A549 (cell line): ENCODE data around the gene ZNF132. TPM values are rescaled to one million over a fixed set of nuclear protein-coding genes. Genes with fewer than 3 reads are reported as not detected.
A peak's percentile ranks its signal among the peaks of the same experiment; 100 is the strongest.

ENCODE experiments used
- ATAC-seq, 2 experiments: fragments of 200-7000 bp in 1 of 2; fragments of >200 bp in 1 of 2; cut with Nextera tagmentation in 1 of 2; cut with Tn5 transposase in 1 of 2; 3 replicates each; pipeline versions ENCODE4 v1.8.0 to v1.9.1; 2018 to 2020; ENCODE audit warnings: mild to moderate bottlenecking in 1 of 2, moderate library complexity in 1 of 2
- CTCF ChIA-PET: fragments of 300-600 bp; sonication (Branson Sonifier 250); formaldehyde crosslinking; extraction: SDS; loops from one replicate; lab custom pipeline; 2021; ENCODE audit warnings: antibody characterized with exemption, inconsistent platforms; lab: Yijun Ruan, JAX
- POLR2A ChIA-PET: fragments of 350-600 bp; formaldehyde crosslinking; extraction: SDS; loops from one replicate; lab custom pipeline; 2021; ENCODE audit warnings: antibody characterized with exemption, inconsistent platforms; lab: Yijun Ruan, JAX
- DNase-seq, 2 experiments: peaks; one replicate each; pipeline versions ENCODE4 v3.0.0 to v3.0.0-alpha.2; 2011 to 2016; ENCODE audit warnings: low read depth in 1 of 2, low spot score in 1 of 2
- FAIRE-seq: peaks from 2 replicates; lab custom pipeline; 2011; peaks lifted over from hg19 to GRCh38; lab: Jason Lieb, UNC
- H3K27ac ChIP-seq, 2 experiments: fragments of >200 bp; sonication (Bioruptor Twin); formaldehyde crosslinking; 3 replicates each; pipeline ENCODE4 v1.5.1; 2016 to 2017
- H3K4me1 ChIP-seq: fragments of >200 bp; sonication (Bioruptor Twin); formaldehyde crosslinking; 3 replicates; pipeline ENCODE4 v1.6.1; 2016
- H3K4me2 ChIP-seq: fragments of >200 bp; sonication (Bioruptor Twin); formaldehyde crosslinking; 3 replicates; pipeline ENCODE4 v1.6.1; 2016
- H3K4me3 ChIP-seq: fragments of >200 bp; sonication (Bioruptor Twin); formaldehyde crosslinking; 3 replicates; pipeline ENCODE4 v1.5.1; 2016
- H3K9me3 ChIP-seq: fragments of >200 bp; sonication (Bioruptor Twin); formaldehyde crosslinking; 3 replicates; pipeline ENCODE4 v1.6.1; 2016
- CBX2 ChIP-seq: fragments of 200-600 bp; sonication (generic); IDR thresholded peaks from 2 replicates; pipeline ENCODE4 v1.6.1; 2016; ENCODE audit warnings: low read depth, mild to moderate bottlenecking, borderline replicate concordance
- CBX8 ChIP-seq: fragments of 200-600 bp; sonication (generic); IDR thresholded peaks from 2 replicates; pipeline ENCODE4 v1.6.1; 2016
- CEBPB ChIP-seq, 2 experiments: fragments of >200 bp in 1 of 2; sonication (Bioruptor Twin) in 1 of 2; formaldehyde crosslinking in 1 of 2; IDR thresholded peaks; 2 replicates each; pipeline ENCODE4 v1.6.1; 2012 to 2016
- CHD2 ChIP-seq: fragments of 150-350 bp; IDR thresholded peaks from 2 replicates; pipeline ENCODE4 v1.6.1; 2014; ENCODE audit warnings: low read length; ENCODE audit not compliant: partially characterized antibody
- CHD4 ChIP-seq: fragments of 200-600 bp; sonication (generic); IDR thresholded peaks from 2 replicates; pipeline ENCODE4 v1.6.1; 2016; ENCODE audit warnings: antibody characterized with exemption, mild to moderate bottlenecking, borderline replicate concordance
- ELK1 ChIP-seq: fragments of 150-350 bp; IDR thresholded peaks from 2 replicates; pipeline ENCODE4 v1.6.1; 2014; ENCODE audit warnings: low read depth, mild to moderate bottlenecking, low read length
- EP300 ChIP-seq, 2 experiments: fragments of >200 bp; sonication (Bioruptor Twin); formaldehyde crosslinking; IDR thresholded peaks; 2 replicates in 1 of 2; 3 replicates in 1 of 2; pipeline ENCODE4 v1.6.1; 2016 to 2017
- ESRRA ChIP-seq: fragments of 150-350 bp; IDR thresholded peaks from 2 replicates; pipeline ENCODE4 v1.6.1; 2014; ENCODE audit warnings: mild to moderate bottlenecking, low read length, borderline replicate concordance
- FOXS1 ChIP-seq: fragments of 250-450 bp; sonication (Bioruptor Pico); IDR thresholded peaks from 2 replicates; pipeline ENCODE4 v1.5.0; 2020; ENCODE audit warnings: mild to moderate bottlenecking, moderate library complexity
- GATA3 ChIP-seq: IDR thresholded peaks from 2 replicates; pipeline ENCODE4 v1.6.1; 2012; ENCODE audit warnings: borderline replicate concordance
- HDAC2 ChIP-seq: fragments of 200-600 bp; sonication (generic); IDR thresholded peaks from 2 replicates; pipeline ENCODE4 v1.6.1; 2016
- HEYL ChIP-seq: fragments of 250-450 bp; sonication (Bioruptor Pico); IDR thresholded peaks from 2 replicates; pipeline ENCODE4 v1.8.0; 2021; ENCODE audit warnings: mild to moderate bottlenecking, moderate library complexity
- HMGXB4 ChIP-seq: fragments of 250-450 bp; sonication (Bioruptor Pico); IDR thresholded peaks from 2 replicates; pipeline ENCODE4 v1.5.0; 2021; ENCODE audit warnings: mild to moderate bottlenecking, moderate library complexity, borderline replicate concordance
- HOXB13 ChIP-seq: fragments of 250-450 bp; sonication (Bioruptor Pico); IDR thresholded peaks from 2 replicates; pipeline ENCODE4 v1.5.0; 2020; ENCODE audit warnings: low read depth, mild to moderate bottlenecking, moderate library complexity
- JUN ChIP-seq, 2 experiments: fragments of >200 bp; sonication (Bioruptor Twin); formaldehyde crosslinking; IDR thresholded peaks; 2 replicates in 1 of 2; 3 replicates in 1 of 2; pipeline ENCODE4 v1.6.1; 2016 to 2017
- KDM1A ChIP-seq: fragments of 200-600 bp; sonication (generic); IDR thresholded peaks from 2 replicates; pipeline ENCODE4 v1.6.1; 2016; ENCODE audit warnings: low read depth, mild to moderate bottlenecking
- MAZ ChIP-seq: fragments of 150-350 bp; IDR thresholded peaks from 2 replicates; pipeline ENCODE4 v1.6.1; 2014; ENCODE audit warnings: antibody characterized with exemption, low read depth, low read length, borderline replicate concordance
- NFE2L2 ChIP-seq: fragments of 150-350 bp; conservative IDR thresholded peaks from 2 replicates; pipeline ENCODE4 v1.6.1; 2014; ENCODE audit warnings: low read length
- PHF8 ChIP-seq: fragments of 200-600 bp; sonication (generic); IDR thresholded peaks from 2 replicates; pipeline ENCODE4 v1.6.1; 2016; ENCODE audit warnings: low read depth, mild to moderate bottlenecking, antibody characterized with exemption, moderate library complexity, borderline replicate concordance
- RAD21 ChIP-seq, 2 experiments: fragments of >200 bp in 1 of 2; sonication (Bioruptor Twin) in 1 of 2; formaldehyde crosslinking in 1 of 2; IDR thresholded peaks in 1 of 2; conservative IDR thresholded peaks in 1 of 2; 2 replicates in 1 of 2; 3 replicates in 1 of 2; pipeline ENCODE4 v1.6.1; 2012 to 2018; ENCODE audit warnings: inconsistent platforms in 1 of 2
- RCOR1 ChIP-seq: fragments of 150-350 bp; IDR thresholded peaks from 2 replicates; pipeline ENCODE4 v1.6.1; 2014; ENCODE audit warnings: antibody characterized with exemption, low read length, low read depth
- RFX5 ChIP-seq: fragments of 450-650 bp; IDR thresholded peaks from 2 replicates; pipeline ENCODE4 v1.7.1; 2014; ENCODE audit warnings: antibody characterized with exemption, mild to moderate bottlenecking, moderate library complexity
- TFCP2L1 ChIP-seq: fragments of 250-450 bp; sonication (Bioruptor Pico); IDR thresholded peaks from 2 replicates; pipeline ENCODE4 v1.5.0; 2021; ENCODE audit warnings: mild to moderate bottlenecking
- ZC3H11A ChIP-seq: fragments of 450-650 bp; IDR thresholded peaks from 2 replicates; pipeline ENCODE4 v1.6.1; 2014; ENCODE audit warnings: antibody characterized with exemption, mild to moderate bottlenecking
- ZFP36 ChIP-seq: fragments of 450-650 bp; IDR thresholded peaks from 2 replicates; pipeline ENCODE4 v1.6.1; 2014; ENCODE audit warnings: borderline replicate concordance; ENCODE audit not compliant: partially characterized antibody
- ZNF302 ChIP-seq: fragments of 250-450 bp; sonication (Bioruptor Pico); IDR thresholded peaks from 2 replicates; pipeline ENCODE4 v1.9.0; 2021; ENCODE audit warnings: inconsistent platforms, mild to moderate bottlenecking, moderate library complexity
- WGBS: methylation state at CpG from one replicate; pipeline ENCODE4 v1.1.6; 2017; ENCODE audit errors: missing lambda C conversion rate; 5-methylcytosine and 5-hydroxymethylcytosine counted together
- polyA plus RNA-seq, 4 experiments: library from polyadenylated mRNA; depleted of rRNA in 3 of 4; stranded (reverse); fragments of >200 nt; fragmentation: RNase III in 1 of 4; extraction: RNeasy Plus Mini Kit Qiagen cat#74134 plus additional on column Dnase treatment in 1 of 4; gene quantifications; 2 replicates in 3 of 4; 3 replicates in 1 of 4; pipeline ENCODE4 v1.2.3, GENCODE V29; 2011 to 2017
- TF ChIP-seq, protein P1 (sequence below): fragments of 200-600 bp; sonication (generic); IDR thresholded peaks from 2 replicates; pipeline ENCODE4 v1.6.1; 2016; ENCODE audit warnings: antibody characterized with exemption, mild to moderate bottlenecking, moderate library complexity
- TF ChIP-seq, protein P2 (sequence below): IDR thresholded peaks from 2 replicates; pipeline ENCODE4 v1.6.1; 2012
- TF ChIP-seq, protein P3 (sequence below): fragments of 450-650 bp; IDR thresholded peaks from 2 replicates; pipeline ENCODE4 v1.6.1; 2014; ENCODE audit warnings: antibody characterized with exemption

Gene ZNF132
- polyA plus RNA-seq, 2 of the 4 experiments (the other 2 are of a cell fraction), result 0.05 to 0.16 TPM

DNA sequence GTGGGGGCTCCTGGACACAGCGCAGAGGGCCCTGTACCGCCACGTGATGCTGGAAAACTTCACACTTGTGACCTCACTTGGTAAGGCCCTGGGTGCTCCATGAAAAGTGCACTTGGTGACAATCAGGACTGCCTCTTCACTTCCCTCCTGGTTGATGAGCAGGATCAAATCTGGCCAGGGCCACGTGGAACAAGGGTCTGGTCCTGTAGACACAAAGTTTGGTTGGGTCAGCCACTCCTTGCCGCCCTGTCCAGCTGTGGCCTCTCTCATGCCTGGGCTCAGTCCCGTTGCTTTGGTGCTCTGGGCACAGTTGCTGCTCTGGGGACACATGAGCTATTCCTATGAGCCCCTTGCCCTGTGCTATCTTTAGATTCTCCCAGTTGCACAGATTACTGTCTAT, 13.8 kb upstream of the ZNF132 start:
- Histone ChIP-seq H3K4me2 (no peak overlapping the region), H3K4me3 (no peak overlapping the region), H3K27ac (no peak overlapping the region), H3K9me3 (peaks cover 17% of the 10 kb centered on the region), H3K4me1 (no peaks in the 10 kb centered on the region)
- FAIRE-seq (no peak), DNase-seq (no peak), ATAC-seq (no peak)
- TF ChIP-seq CBX2 (no peak), HOXB13 (CRISPR knock-in tag) (no peak), ZFP36 (no peak), CBX8 (no peak), RAD21 (conservative IDR thresholded peaks at IDR 0.05 in 1 of 2, IDR thresholded peaks at IDR 0.05 in 1 of 2) (no peak), EP300 (IDR thresholded peaks at IDR 0.05) (no peak), NFE2L2 (no peak), ESRRA (no peak), CEBPB (IDR thresholded peaks at IDR 0.05) (no peak)
- ChIA-PET POLR2A (no interaction called here), CTCF (interaction anchor here (1.1 to 2.1 kb wide), 2 partner anchors 23 to 66 kb away, joined by 3 to 10 read pairs; partner anchors contain the start of genes ZBTB45 and ZNF446)
- 92% methylated on average over 6 of the region's 6 CpGs for WGBS

- POLR2A ChIA-PET, result interaction anchor here (0.7 to 1.4 kb wide), 5 partner anchors 43 to 92 kb away, joined by 3 to 4 read pairs (median 4); partner anchors contain the start of genes TRIM28, ZBTB45, ZNF497 and ZNF584
- CTCF ChIA-PET, result interaction anchor here (1.2 to 1.4 kb wide), 2 partner anchors 10 to 68 kb away, joined by 3 to 6 read pairs; partner anchors contain the start of gene ZBTB45
- ATAC-seq, result peak; percentile 95 to 98
- no peak for TF ChIP-seq ZNF302
- TF ChIP-seq KDM1A, result no peak
- TF ChIP-seq TFCP2L1, result 0 out of 2 replicates have a peak, but pooled peaks have one; percentile 45
- no peak for TF ChIP-seq CHD2
- TF ChIP-seq RCOR1, result no peak
- TF ChIP-seq, protein P1, sequence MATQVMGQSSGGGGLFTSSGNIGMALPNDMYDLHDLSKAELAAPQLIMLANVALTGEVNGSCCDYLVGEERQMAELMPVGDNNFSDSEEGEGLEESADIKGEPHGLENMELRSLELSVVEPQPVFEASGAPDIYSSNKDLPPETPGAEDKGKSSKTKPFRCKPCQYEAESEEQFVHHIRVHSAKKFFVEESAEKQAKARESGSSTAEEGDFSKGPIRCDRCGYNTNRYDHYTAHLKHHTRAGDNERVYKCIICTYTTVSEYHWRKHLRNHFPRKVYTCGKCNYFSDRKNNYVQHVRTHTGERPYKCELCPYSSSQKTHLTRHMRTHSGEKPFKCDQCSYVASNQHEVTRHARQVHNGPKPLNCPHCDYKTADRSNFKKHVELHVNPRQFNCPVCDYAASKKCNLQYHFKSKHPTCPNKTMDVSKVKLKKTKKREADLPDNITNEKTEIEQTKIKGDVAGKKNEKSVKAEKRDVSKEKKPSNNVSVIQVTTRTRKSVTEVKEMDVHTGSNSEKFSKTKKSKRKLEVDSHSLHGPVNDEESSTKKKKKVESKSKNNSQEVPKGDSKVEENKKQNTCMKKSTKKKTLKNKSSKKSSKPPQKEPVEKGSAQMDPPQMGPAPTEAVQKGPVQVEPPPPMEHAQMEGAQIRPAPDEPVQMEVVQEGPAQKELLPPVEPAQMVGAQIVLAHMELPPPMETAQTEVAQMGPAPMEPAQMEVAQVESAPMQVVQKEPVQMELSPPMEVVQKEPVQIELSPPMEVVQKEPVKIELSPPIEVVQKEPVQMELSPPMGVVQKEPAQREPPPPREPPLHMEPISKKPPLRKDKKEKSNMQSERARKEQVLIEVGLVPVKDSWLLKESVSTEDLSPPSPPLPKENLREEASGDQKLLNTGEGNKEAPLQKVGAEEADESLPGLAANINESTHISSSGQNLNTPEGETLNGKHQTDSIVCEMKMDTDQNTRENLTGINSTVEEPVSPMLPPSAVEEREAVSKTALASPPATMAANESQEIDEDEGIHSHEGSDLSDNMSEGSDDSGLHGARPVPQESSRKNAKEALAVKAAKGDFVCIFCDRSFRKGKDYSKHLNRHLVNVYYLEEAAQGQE, result no peak
- TF ChIP-seq FOXS1 (CRISPR knock-in tag), result no peak
- TF ChIP-seq, protein P2, sequence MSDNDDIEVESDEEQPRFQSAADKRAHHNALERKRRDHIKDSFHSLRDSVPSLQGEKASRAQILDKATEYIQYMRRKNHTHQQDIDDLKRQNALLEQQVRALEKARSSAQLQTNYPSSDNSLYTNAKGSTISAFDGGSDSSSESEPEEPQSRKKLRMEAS, result peak; percentile 85
- TF ChIP-seq JUN (IDR thresholded peaks at IDR 0.05), result peak in 1 of 2 experiments; percentile 62; a peak in 1 of 5 replicates
- TF ChIP-seq MAZ, result no peak
- TF ChIP-seq HMGXB4 (CRISPR knock-in tag), result no peak
- TF ChIP-seq GATA3, result no peak
- TF ChIP-seq PHF8, result peak; percentile 64
- no peak for TF ChIP-seq CHD4
- TF ChIP-seq RFX5, result peak; percentile 13; the same call in 1 of the 2 replicates
- TF ChIP-seq ZC3H11A, result no peak
- no peak for TF ChIP-seq HDAC2
- TF ChIP-seq HEYL (CRISPR knock-in tag), result no peak
- no peak for TF ChIP-seq ZFP36
- no peak for TF ChIP-seq ELK1
- TF ChIP-seq, protein P3, sequence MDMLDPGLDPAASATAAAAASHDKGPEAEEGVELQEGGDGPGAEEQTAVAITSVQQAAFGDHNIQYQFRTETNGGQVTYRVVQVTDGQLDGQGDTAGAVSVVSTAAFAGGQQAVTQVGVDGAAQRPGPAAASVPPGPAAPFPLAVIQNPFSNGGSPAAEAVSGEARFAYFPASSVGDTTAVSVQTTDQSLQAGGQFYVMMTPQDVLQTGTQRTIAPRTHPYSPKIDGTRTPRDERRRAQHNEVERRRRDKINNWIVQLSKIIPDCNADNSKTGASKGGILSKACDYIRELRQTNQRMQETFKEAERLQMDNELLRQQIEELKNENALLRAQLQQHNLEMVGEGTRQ, result 0 out of 2 replicates have a peak, but pooled peaks have one; percentile 4
Observed at GRCh38 chr19:58451358-58452101, 11.6 kb upstream of the ZNF132 start, which contains the start of gene ZNF324B. TSS of gene ZNF324B (plus strand) at chr19:58451622. CDS start at chr19:58453702, 2,080 bp downstream.

More at GRCh38 chr19:58451358-58452101, 11.6 kb upstream of the ZNF132 start, which contains the start of gene ZNF324B:
- DNase-seq (peak; percentile 97 to 98), FAIRE-seq (peak; percentile 63)
- peaks cover 35% of the 10 kb centered on the region for H3K9me3 ChIP-seq
- peak within 1 kb of the TSS; percentile 76 to 90 for H3K27ac ChIP-seq
- peak within 1 kb of the TSS; percentile 94 for H3K4me2 ChIP-seq
- H3K4me1 ChIP-seq, result no peaks in the 10 kb centered on the region
- H3K4me3 ChIP-seq, result peak within 1 kb of the TSS; percentile 85
- under 1% methylated on average over 30 of the region's 79 CpGs for WGBS
